Activated T-cell treated with anti-CD3 and anti-CD28 coated beads, Interleukin-2, amount 50 U/mL, for 72 hours (primary cell): ENCODE data around the gene ANAPC5. TPM values are rescaled to one million over a fixed set of nuclear protein-coding genes. Genes with fewer than 3 reads are reported as not detected.
"Not testable (repeated sequence)": the region's sequence is repeated elsewhere in the genome, so short reads cannot be mapped to it uniquely, and the experiment has no call there.

Experiments
- ATAC-seq, 2 donors: fragments of 150-1000 bp; cut with Tn5 transposase; replicated peaks in 1 of 2; 2 replicates each; pipeline ENCODE4 v1.10.0; 2021; ENCODE audit warnings: moderate library complexity in 2 of 2, mild to moderate bottlenecking in 1 of 2
- DNase-seq, 2 donors: peaks; one replicate each; pipeline ENCODE4 v3.0.0; 2021 to 2022; ENCODE audit warnings: mixed read lengths in 1 of 2
- H3K27ac Mint-ChIP-seq: one replicate; pipeline ENCODE4 v1.8.0; 2022; ENCODE audit warnings: mild to moderate bottlenecking, moderate library complexity, mixed read lengths
- H3K27me3 Mint-ChIP-seq: one replicate; pipeline ENCODE4 v1.8.0; 2022; ENCODE audit warnings: low read depth, mixed read lengths
- H3K36me3 Mint-ChIP-seq, 2 donors: one replicate each; pipeline ENCODE4 v1.8.0; 2022; ENCODE audit warnings: mixed read lengths in 2 of 2, mild to moderate bottlenecking in 1 of 2; ENCODE audit not compliant: insufficient read depth in 2 of 2
- H3K4me1 Mint-ChIP-seq: one replicate; pipeline ENCODE4 v1.8.0; 2022; ENCODE audit warnings: low read depth, mixed read lengths
- H3K4me3 Mint-ChIP-seq, 2 donors: one replicate each; pipeline ENCODE4 v1.8.0; 2022; ENCODE audit warnings: mild to moderate bottlenecking in 2 of 2, mixed read lengths in 2 of 2, moderate library complexity in 2 of 2
- H3K9me3 Mint-ChIP-seq, 2 donors: one replicate each; pipeline ENCODE4 v1.8.0; 2022; ENCODE audit warnings: mixed read lengths in 2 of 2
- total RNA-seq, 2 donors: library from RNA; stranded (reverse); gene quantifications; one replicate each; pipeline ENCODE4 v1.2.3, GENCODE V29; 2022

The ANAPC5 gene
- total RNA-seq, 2 donors from 2014 or later: 101 to 102 TPM

DNA sequence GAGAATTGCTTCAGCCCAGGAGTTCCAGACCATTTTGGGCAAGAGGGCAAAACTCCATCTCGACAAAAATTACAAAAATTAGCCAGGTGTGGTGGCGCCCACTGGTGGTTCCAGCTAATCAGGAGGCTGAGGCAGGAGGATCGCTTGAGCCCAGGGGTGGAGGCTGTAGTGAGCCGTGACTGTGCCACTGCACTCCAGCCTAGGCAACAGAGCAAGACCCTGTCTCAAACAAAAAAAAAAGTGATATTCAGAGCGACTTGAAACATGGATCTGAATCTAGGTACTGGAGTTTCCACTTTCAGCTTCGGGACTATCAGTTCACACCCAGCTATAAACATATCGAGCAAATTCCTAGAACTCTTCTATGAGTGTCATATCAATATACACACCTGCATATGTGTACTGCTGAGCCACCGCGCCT is 31.4 kb upstream of the ANAPC5 start:
- no peaks in the 10 kb centered on the region for H3K27me3 Mint-ChIP-seq
- H3K4me1 Mint-ChIP-seq: peaks cover 6% of the 10 kb centered on the region
- no peaks in the 10 kb centered on the region for H3K9me3 Mint-ChIP-seq
- H3K4me3 Mint-ChIP-seq: no peak overlapping the region
- no peak overlapping the region for H3K27ac Mint-ChIP-seq
- ATAC-seq (no peak), DNase-seq (peak in 1 of 2 donors; percentile 6)
- no peaks in the 10 kb centered on the region for H3K36me3 Mint-ChIP-seq

DNA sequence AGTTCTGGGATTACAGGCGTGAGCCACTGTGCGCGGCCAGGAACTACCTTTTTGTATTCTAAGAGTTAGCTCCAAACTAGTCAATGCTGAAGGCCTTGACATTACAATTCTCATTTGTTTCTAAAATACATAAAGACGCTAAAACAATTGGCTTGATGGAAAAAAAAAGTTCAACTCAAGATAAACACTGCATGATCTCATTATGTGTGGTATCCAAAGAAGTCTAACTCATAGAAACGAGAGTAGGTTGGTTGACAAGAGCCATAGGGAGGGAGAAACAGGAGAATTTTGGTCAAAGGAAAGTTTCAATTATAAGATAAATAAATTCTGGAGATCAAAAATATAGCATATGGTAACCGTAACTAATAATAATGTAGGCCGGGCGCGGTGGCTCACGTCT is 27.7 kb upstream of the ANAPC5 start:
- ATAC-seq (no peak), DNase-seq (no peak)
- no peak overlapping the region for H3K27ac Mint-ChIP-seq
- peaks cover 0 to under 1% of the 10 kb centered on the region in 2 donors for H3K9me3 Mint-ChIP-seq
- no peaks in the 10 kb centered on the region for H3K4me1 Mint-ChIP-seq
- no peaks in the 10 kb centered on the region for H3K36me3 Mint-ChIP-seq
- H3K27me3 Mint-ChIP-seq: no peaks in the 10 kb centered on the region
- H3K4me3 Mint-ChIP-seq: no peak overlapping the region

DNA sequence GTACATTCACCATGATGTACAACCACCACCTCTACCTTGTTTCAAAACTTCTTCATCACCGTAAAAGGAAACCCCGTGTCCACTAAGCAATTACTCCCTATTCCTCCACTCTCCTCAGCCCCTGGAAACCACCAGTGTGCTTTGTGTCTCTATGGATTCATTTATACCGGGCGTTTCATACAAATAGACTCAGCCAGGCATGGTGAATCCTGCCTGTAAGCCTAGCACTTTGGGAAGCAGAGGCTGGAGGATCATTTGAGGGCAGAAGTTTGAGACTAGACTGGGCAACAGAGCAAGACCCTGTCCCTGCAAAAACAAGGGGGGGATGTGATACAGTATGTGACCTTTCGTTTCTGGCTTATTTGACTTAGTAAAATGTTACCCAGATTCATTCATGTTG is 26.5 kb upstream of the ANAPC5 start:
- Mint-ChIP-seq H3K4me1 (no peaks in the 10 kb centered on the region), H3K36me3 (no peaks in the 10 kb centered on the region), H3K27ac (no peak overlapping the region), H3K27me3 (no peaks in the 10 kb centered on the region), H3K9me3 (peaks cover 0 to 1% of the 10 kb centered on the region in 2 donors), H3K4me3 (no peak overlapping the region)
- DNase-seq: no peak
- ATAC-seq: no peak

DNA sequence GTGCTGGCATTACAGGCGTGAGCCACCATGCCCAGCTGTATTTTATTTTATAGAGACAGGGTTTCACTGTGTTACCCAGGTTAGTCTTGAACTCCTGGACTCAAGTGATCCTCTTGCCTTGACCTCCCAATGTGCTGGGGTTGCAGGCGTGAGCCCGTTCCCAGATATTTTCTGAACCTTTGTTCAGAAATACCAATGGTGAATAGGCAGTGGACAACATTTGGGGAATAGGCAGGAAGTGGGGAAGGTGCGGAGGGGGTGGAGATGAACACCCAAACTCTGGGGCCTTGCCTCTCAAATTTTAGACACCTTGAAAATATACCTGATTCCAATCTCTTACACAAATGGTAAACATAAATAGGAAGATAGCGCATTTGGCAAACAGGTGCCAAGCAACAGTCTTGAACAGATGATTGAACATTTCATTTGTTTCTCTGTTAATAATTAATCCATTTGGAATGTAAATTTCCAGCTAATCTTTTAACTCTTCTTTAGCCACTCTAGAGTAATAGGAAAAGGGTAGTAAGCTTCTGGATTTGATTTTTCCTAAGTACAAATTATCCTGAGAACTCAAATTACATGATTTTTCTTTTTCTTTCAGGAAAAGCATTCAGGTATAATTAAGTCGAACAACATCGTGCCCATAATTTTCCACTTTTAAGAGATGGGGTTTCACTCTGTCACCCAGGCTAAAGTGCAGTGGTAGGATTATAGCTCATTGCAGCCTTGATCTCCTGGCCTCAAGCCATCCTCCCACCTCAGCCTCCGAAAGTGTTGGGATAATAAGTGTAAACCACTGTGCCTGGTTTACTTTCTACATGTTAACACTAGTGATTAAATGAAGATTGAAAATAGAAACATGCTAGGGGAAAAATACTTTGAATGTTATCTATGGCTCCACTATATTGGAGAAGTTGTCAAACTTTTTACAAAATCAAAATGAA is 24.8 kb upstream of the ANAPC5 start:
- ATAC-seq (no peak), DNase-seq (no peak)
- H3K27ac Mint-ChIP-seq: no peak overlapping the region
- H3K27me3 Mint-ChIP-seq: no peaks in the 10 kb centered on the region
- H3K9me3 Mint-ChIP-seq: peaks cover 0 to 1% of the 10 kb centered on the region in 2 donors
- H3K36me3 Mint-ChIP-seq: no peaks in the 10 kb centered on the region
- H3K4me3 Mint-ChIP-seq: no peak overlapping the region
- no peaks in the 10 kb centered on the region for H3K4me1 Mint-ChIP-seq

DNA sequence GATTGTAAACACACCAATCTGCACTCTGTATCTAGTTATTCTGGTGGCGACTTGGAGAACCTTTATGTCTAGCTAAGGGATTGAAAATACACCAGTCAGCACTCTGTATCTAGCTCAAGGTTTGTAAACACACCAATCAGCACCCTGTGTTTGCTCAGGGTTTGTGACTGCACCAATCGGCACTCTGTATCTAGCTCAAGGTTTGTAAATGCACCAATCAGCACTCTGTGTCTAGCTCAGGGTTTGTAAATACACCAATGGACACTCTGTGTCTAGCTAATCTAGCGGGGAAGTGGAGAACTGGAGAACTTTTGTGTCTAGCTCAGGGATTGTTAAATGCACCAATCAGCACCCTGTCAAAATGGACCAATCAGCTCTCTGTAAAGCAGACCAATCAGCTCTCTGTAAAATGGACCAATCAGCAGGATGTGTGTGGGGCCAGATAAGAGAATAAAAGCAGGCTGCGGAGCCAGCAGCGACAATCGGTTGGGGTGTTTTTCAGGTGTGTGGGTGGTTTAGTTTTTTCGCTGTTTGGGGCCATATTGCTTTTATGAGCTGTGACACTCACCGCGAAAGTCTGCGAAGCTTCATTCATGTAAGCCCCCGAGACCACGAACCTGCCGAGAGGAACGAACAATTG is 22.9 kb upstream of the ANAPC5 start:
- ATAC-seq, H3K36me3 Mint-ChIP-seq, H3K27me3 Mint-ChIP-seq, H3K9me3 Mint-ChIP-seq, DNase-seq, H3K27ac Mint-ChIP-seq, H3K4me3 Mint-ChIP-seq, H3K4me1 Mint-ChIP-seq: not testable (repeated sequence)

DNA sequence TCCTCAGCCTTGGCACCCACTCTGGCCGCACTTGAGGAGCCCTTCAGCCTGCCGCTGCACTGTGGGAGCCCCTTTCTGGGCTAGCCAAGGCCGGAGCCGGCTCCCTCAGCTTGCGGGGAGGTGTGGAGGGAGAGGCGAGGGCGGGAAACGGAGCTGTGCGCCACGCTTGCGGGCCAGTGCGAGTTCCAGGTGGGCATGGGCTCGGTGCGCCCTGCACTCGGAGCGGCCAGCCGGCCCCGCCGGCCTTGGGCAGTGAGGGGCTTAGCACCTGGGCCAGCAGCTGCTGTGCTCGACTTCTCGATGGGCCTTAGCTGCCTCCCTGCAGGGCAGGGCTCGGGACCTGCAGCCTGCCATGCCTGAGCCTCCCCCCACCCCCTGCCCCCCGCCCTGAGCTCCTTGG is 22.1 kb upstream of the ANAPC5 start:
- not testable (repeated sequence) for DNase-seq, H3K36me3 Mint-ChIP-seq, ATAC-seq, H3K4me3 Mint-ChIP-seq, H3K4me1 Mint-ChIP-seq, H3K27me3 Mint-ChIP-seq, H3K27ac Mint-ChIP-seq, H3K9me3 Mint-ChIP-seq

DNA sequence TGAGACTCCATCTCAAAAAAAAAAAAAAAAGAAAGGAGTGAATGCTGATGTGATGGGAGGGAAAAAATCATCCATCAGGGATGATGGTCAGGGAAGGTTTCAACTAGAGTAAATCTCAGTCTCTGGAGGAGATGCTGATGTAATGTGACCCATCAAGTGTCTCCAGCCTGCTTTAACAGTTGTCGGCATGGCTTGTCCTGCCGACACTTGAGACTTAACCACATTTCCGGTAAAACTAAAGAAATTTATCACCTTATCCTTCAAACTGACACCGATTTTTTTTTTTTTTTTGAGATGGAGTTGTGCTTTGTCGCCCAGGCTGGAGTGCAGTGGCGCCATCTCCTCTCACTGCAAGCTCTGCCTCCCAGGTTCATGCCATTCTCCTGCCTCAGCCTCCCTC is 21.5 kb upstream of the ANAPC5 start:
- Mint-ChIP-seq H3K9me3 (peaks cover 0 to 1% of the 10 kb centered on the region in 2 donors), H3K27me3 (no peaks in the 10 kb centered on the region), H3K36me3 (no peaks in the 10 kb centered on the region), H3K4me3 (no peak overlapping the region), H3K27ac (no peak overlapping the region), H3K4me1 (no peaks in the 10 kb centered on the region)
- no peak for DNase-seq
- no peak for ATAC-seq

DNA sequence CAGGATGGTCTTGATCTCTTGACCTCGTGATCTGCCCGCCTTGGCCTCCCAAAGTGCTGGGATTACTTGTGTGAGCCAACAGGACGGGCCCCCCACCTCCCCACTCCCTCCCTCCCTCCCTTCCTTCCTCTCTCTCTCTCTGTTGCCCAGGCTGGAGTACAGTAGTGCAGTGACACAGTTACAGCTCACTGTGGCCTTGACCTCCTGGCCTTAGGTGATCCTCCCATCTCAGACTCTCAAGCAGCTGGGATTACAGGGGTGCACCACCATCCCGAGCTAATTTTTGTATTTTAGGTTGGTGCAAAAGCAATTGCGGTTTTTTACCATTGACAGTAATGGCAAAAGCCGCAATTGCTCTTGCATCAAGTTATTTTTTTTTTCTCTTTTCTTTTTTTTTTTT is 19.2 kb upstream of the ANAPC5 start:
- ATAC-seq: no peak
- Mint-ChIP-seq H3K27ac (no peak overlapping the region), H3K9me3 (peaks cover 0 to 1% of the 10 kb centered on the region in 2 donors), H3K4me1 (no peaks in the 10 kb centered on the region), H3K36me3 (no peaks in the 10 kb centered on the region), H3K27me3 (no peaks in the 10 kb centered on the region), H3K4me3 (no peak overlapping the region)
- no peak for DNase-seq

DNA sequence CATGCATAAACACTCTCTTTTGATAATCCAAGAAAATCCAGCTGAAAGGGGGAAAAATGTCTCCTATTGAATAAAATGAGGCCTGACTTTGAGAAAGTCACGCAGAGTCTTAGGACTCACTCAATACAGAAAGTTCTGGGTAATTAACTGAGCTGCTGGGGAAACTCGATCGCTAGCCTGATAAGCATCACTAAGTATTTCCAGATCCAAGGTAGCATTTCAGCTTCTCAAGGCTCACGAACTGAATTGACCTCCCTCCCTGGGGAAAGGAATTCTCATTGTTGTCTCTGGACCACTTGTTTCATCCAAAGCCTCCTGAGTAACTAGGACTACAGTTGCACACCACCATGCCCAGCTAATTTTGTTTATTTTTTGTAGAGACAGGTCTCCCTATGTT is 13.8 kb upstream of the ANAPC5 start:
- no peak for DNase-seq
- H3K36me3 Mint-ChIP-seq: peaks cover 0 to 1% of the 10 kb centered on the region in 2 donors
- H3K4me1 Mint-ChIP-seq: no peaks in the 10 kb centered on the region
- peaks cover 28% of the 10 kb centered on the region for H3K27me3 Mint-ChIP-seq
- H3K4me3 Mint-ChIP-seq: no peak overlapping the region
- ATAC-seq: no peak
- H3K27ac Mint-ChIP-seq: no peak overlapping the region
- H3K9me3 Mint-ChIP-seq: no peaks in the 10 kb centered on the region

DNA sequence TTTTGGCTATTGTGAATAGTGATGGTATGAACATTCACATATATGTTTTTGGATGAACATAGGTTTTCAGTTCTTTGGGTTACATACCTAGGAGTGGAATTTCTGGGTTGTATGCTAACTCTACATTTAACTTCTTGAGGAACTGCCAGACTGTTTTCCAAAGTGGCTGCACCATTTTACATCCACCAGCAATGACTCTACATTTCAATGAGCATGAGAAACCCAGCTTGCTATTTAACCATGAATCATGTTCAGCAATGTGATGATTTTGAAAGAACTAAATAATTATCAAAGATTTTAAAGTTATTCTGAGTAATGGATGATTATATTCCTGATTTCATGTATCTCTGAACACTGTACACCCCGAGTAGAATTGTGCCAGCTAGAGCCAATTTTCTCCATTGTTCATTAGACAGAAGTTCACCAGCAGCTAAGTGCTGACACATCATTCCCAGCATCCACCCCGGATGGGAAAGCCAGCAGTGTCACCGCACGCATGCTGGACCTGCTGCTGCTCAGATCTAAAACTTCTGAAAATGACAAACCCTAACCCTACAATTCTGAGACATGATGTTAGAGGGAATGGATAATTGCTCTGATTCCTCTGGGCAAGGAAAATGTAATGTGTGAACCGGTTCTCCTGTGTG is 13.3 kb upstream of the ANAPC5 start:
- no peaks in the 10 kb centered on the region for H3K9me3 Mint-ChIP-seq
- H3K36me3 Mint-ChIP-seq: peaks cover 0 to 1% of the 10 kb centered on the region in 2 donors
- DNase-seq (no peak), ATAC-seq (no peak)
- H3K27ac Mint-ChIP-seq: no peak overlapping the region
- H3K4me1 Mint-ChIP-seq: no peaks in the 10 kb centered on the region
- H3K4me3 Mint-ChIP-seq: no peak overlapping the region
- H3K27me3 Mint-ChIP-seq: peaks cover 28% of the 10 kb centered on the region

DNA sequence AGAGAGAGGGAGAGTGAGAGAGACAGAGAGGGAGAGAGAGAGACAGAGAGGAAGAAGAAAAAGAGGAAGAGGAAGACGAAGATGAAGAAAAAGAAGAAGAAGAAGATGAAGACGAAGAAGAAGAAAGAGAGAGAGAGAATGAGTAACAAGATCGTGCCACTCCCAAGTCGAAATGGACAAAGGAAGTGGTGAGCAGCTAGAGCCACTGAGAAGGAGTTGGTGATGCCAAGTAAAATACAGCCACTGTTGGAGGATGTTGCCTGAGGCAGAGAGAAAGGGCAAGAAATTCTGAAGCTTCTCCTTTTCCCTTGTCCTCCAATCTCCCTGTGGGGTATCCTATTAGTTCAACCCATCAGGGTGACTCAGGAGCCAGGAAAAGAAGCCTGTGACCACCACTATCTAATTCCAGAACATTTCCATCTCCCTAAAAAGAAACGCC is 12.5 kb upstream of the ANAPC5 start:
- no peak for ATAC-seq
- Mint-ChIP-seq H3K27ac (no peak overlapping the region), H3K36me3 (peaks cover 0 to 1% of the 10 kb centered on the region in 2 donors)

DNA sequence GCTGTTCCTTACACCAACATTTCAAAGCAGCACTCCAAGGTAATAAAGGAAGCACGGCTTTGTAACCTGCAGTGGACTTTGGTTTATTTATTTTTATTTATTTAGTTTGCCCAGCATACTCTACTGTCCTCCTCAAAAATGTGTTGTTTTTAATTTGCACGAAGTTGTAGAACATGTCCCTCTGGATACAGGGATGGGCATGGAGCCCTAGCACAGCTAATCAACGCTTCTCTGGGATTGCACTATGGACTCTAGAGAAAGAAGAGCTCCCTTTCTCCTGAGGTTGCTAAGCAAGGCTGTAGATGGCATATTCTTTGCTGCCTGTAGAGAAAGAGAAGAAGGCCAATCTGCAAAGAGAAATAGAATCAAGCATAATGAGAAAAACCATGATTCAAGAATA is 5.9 kb upstream of the ANAPC5 start:
- no peak overlapping the region for H3K27ac Mint-ChIP-seq
- no peaks in the 10 kb centered on the region for H3K9me3 Mint-ChIP-seq
- H3K27me3 Mint-ChIP-seq: peaks cover 7% of the 10 kb centered on the region
- no peak for DNase-seq
- H3K4me1 Mint-ChIP-seq: peaks cover 15% of the 10 kb centered on the region
- no peak overlapping the region for H3K4me3 Mint-ChIP-seq
- H3K36me3 Mint-ChIP-seq: no peaks in the 10 kb centered on the region
- no peak for ATAC-seq

More for the DNA sequence above, 12.5 kb upstream of the ANAPC5 start:
- Mint-ChIP-seq H3K4me3 (no peak overlapping the region), H3K9me3 (no peaks in the 10 kb centered on the region), H3K4me1 (no peaks in the 10 kb centered on the region), H3K27me3 (peaks cover 28% of the 10 kb centered on the region)
- DNase-seq: no peak

DNA sequence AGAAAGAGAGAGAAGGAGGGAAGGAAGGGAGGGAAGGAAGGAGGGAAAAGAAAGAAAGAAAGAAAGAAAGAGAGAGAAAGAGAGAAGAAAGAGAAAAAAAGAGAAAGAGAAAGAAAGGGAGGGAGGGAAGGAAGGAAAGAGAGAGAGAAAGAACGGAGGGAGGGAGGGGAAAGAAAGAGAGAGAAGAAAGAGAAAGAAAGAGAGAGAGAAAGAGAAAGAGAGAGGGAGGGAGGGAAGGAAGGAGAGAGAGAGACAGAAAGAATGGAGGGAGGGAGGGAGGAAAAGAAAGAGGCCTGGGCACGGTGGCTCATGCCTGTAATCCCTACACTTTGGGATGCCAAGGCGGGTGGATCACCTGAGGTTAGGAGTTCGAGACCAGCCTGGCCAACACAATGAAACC is 5.1 kb upstream of the ANAPC5 start:
- no peak overlapping the region for H3K4me3 Mint-ChIP-seq

More for the DNA sequence above, 5.1 kb upstream of the ANAPC5 start:
- ATAC-seq (no peak), DNase-seq (no peak)
- no peaks in the 10 kb centered on the region for H3K36me3 Mint-ChIP-seq
- no peaks in the 10 kb centered on the region for H3K9me3 Mint-ChIP-seq
- peaks cover 7% of the 10 kb centered on the region for H3K27me3 Mint-ChIP-seq
- H3K27ac Mint-ChIP-seq: no peak overlapping the region
- peaks cover 22% of the 10 kb centered on the region for H3K4me1 Mint-ChIP-seq
